Stomach smooth muscle (tissue), 2 donors: ENCODE results near the gene STXBP3.

Experiments
- H3K27ac ChIP-seq: one replicate; pipeline ENCODE4 v1.7.0; 2013; ENCODE audit warnings: mild to moderate bottlenecking, low read length, inconsistent platforms
- H3K27me3 ChIP-seq, 2 donors: one replicate each; pipeline ENCODE4 v1.7.0; 2013; ENCODE audit warnings: low read length in 2 of 2; ENCODE audit not compliant: insufficient read depth in 2 of 2, control insufficient read depth in 1 of 2
- H3K36me3 ChIP-seq, 2 donors: one replicate each; pipeline ENCODE4 v1.7.0; 2013; ENCODE audit warnings: low read length in 2 of 2; ENCODE audit not compliant: control insufficient read depth in 2 of 2, insufficient read depth in 2 of 2
- H3K4me1 ChIP-seq: one replicate; pipeline ENCODE4 v1.7.0; 2013; ENCODE audit warnings: low read length; ENCODE audit not compliant: control insufficient read depth, insufficient read depth
- H3K4me3 ChIP-seq, 2 donors: one replicate each; pipeline ENCODE4 v1.7.0; 2013; ENCODE audit warnings: low read length in 2 of 2
- H3K9ac ChIP-seq, 2 donors: one replicate each; pipeline ENCODE4 v1.7.0; 2013; ENCODE audit warnings: low read length in 2 of 2, mild to moderate bottlenecking in 1 of 2
- H3K9me3 ChIP-seq, 2 donors: one replicate each; pipeline ENCODE4 v1.7.0; 2013; ENCODE audit warnings: low read length in 2 of 2; ENCODE audit not compliant: control insufficient read depth in 2 of 2
- donor health status: healthy.
- donor health status: Pancreatic carcinoma.

Gene STXBP3

GRCh38 chr1:108803548-108803947 is 57.1 kb downstream of the STXBP3 start:
- no peaks in the 10 kb centered on the region for H3K4me1 ChIP-seq
- no peaks in the 10 kb centered on the region for H3K9me3 ChIP-seq
- H3K36me3 ChIP-seq: peaks cover 20 to 29% of the 10 kb centered on the region in 2 donors
- H3K27me3 ChIP-seq: no peaks in the 10 kb centered on the region
- no peak overlapping the region for H3K4me3 ChIP-seq
- no peak overlapping the region for H3K27ac ChIP-seq
- H3K9ac ChIP-seq: no peak overlapping the region

DNA sequence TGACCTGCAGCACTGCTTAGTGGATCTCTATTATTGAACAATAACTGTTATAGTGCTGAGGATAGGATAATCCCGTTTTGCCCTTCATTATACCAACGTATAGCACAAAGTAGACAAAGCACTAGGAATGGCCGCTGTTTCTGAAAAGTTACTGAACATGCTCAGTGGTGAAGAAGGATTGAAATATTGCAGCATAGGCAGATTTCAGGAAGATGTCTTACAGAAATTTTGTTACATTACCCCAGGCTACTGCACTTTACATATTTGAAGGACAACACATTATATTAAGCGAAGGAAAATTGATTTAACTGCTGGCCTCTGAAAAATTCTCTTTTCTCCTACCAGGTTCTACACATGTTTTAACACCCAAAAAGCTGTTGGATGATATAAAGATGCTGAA is 62.0 kb downstream of the STXBP3 start:
- no peaks in the 10 kb centered on the region for H3K27me3 ChIP-seq
- no peaks in the 10 kb centered on the region for H3K4me1 ChIP-seq
- H3K9ac ChIP-seq: no peak overlapping the region
- no peak overlapping the region for H3K27ac ChIP-seq
- no peak overlapping the region for H3K4me3 ChIP-seq
- H3K9me3 ChIP-seq: no peaks in the 10 kb centered on the region
- peaks cover 15 to 17% of the 10 kb centered on the region in 2 donors for H3K36me3 ChIP-seq

DNA sequence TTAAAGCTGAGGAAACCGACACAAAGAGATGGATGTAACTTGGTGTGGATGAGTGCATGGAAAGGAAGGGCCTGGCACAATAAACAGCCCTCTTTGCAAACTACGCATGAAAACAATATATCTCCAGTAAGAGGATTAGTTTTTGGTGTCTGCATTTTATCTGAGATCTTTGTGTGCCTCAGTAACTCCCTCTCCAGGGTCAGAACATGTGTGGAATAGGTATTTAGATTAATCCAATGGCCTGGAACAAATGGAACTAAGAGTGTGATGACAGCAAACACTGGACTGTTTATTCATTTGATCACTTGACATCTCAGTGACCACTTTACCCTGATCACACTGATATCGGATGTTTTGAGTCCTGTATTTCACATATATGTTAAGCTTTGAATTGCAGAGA is 65.1 kb downstream of the STXBP3 start:
- Histone ChIP-seq H3K4me1 (peaks cover 20% of the 10 kb centered on the region), H3K36me3 (peaks cover 5 to 8% of the 10 kb centered on the region in 2 donors), H3K27ac (no peak overlapping the region), H3K9ac (no peak overlapping the region), H3K4me3 (no peak overlapping the region), H3K27me3 (no peaks in the 10 kb centered on the region), H3K9me3 (no peaks in the 10 kb centered on the region)

- Histone ChIP-seq H3K27ac (no peak overlapping the region), H3K27me3 (no peaks in the 10 kb centered on the region), H3K4me1 (peaks cover 32% of the 10 kb centered on the region), H3K9me3 (no peaks in the 10 kb centered on the region), H3K9ac (no peak overlapping the region), H3K36me3 (peaks cover 1 to 3% of the 10 kb centered on the region in 2 donors), H3K4me3 (no peak overlapping the region)
These were observed 66.9 kb downstream of the STXBP3 start for GRCh38 chr1:108813326-108813725.

DNA sequence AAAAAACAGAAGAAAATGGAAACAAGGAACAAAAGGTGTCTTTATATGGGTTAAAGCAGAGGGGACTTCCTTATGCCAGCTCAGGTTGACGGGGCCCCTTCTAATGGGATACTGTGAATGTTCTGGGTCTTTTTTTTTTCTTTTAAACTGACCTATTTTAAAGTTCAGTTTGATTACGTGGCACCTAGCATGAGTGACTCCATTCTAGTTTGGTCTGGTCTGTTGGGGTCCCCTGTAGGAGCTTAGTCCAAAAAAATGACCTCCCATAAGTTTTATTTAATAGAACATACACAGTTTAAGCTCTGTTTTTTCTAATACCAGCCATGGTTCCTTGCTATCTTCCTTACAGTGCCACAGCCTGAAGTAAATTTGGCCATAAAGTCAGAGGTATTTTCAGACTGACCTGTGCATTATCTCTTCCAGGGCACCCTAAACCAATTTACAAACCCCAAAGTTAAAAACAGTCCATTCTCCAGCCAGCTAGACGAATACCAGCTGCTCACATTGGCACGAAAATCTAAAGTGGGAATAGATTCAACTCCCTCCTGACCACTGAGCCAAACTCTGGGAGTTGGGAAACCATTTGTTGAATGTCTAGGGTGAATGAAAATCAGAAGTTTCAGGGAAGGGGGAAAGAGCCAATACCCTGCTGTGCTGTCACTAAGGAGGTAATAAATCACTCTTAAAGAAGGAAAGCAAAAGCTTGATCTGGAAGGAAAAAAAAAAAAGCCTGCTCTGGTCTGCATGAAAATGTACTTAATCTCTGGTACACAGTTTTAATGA is 68.1 kb downstream of the STXBP3 start:
- peak overlapping the region; percentile 94 for H3K27ac ChIP-seq
- no peaks in the 10 kb centered on the region for H3K9me3 ChIP-seq
- H3K4me3 ChIP-seq: peak overlapping the region; percentile 10 to 23
- peaks cover 0 to 3% of the 10 kb centered on the region in 2 donors for H3K36me3 ChIP-seq
- no peak overlapping the region for H3K9ac ChIP-seq
- peaks cover 34% of the 10 kb centered on the region for H3K4me1 ChIP-seq
- no peaks in the 10 kb centered on the region for H3K27me3 ChIP-seq

- Histone ChIP-seq H3K27me3 (no peaks in the 10 kb centered on the region), H3K27ac (peak overlapping the region; percentile 94), H3K4me3 (no peak overlapping the region), H3K9me3 (no peaks in the 10 kb centered on the region), H3K4me1 (peaks cover 34% of the 10 kb centered on the region), H3K36me3 (no peaks in the 10 kb centered on the region), H3K9ac (no peak overlapping the region)
These were observed 69.1 kb downstream of the STXBP3 start for GRCh38 chr1:108815566-108815965.

DNA sequence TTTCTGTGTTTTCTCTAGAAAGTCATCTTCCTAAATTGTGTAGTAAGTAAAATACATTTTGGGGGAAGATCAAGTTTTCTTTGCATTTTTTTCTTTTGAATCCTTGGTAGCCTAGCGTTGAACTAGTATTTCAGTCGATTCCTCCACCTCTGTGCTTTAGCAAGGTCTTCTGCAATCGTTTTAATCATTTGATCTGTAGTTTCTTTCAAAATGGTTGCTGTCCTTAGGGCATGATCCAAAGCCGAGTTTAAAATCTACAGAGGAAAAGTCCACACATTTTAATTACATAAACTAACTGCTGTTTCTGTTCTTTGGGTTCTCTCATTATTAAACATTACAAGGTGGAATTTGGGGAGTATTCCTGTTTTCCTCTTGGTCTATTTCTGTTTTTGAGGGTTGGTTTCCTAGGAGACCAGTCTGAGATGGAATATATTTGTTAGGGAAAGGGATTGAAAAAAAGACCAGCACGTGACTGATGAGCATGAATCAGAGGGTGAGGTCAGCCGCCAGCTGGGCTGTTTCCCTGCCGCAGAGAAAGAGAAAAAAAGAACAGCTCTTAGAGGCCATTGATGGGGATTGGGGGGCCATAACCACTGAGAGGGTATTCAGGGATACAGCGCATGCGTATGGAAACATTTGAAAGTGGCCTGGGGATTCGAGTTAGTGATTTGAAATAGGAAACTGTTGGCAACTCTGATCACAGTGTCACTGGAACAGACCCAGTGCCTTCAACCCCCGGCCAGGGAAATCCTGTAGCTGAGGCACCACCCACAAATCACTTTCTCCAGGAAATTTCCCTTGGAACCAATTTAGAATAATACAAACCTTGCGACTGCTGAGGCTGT is 69.8 kb downstream of the STXBP3 start:
- no peaks in the 10 kb centered on the region for H3K9me3 ChIP-seq
- H3K4me3 ChIP-seq: peak overlapping the region; percentile 27 to 66
- peaks cover 34% of the 10 kb centered on the region for H3K4me1 ChIP-seq
- no peaks in the 10 kb centered on the region for H3K27me3 ChIP-seq
- H3K36me3 ChIP-seq: no peaks in the 10 kb centered on the region
- H3K9ac ChIP-seq: peak overlapping the region; percentile 17 to 30
- H3K27ac ChIP-seq: peak overlapping the region; percentile 94

DNA sequence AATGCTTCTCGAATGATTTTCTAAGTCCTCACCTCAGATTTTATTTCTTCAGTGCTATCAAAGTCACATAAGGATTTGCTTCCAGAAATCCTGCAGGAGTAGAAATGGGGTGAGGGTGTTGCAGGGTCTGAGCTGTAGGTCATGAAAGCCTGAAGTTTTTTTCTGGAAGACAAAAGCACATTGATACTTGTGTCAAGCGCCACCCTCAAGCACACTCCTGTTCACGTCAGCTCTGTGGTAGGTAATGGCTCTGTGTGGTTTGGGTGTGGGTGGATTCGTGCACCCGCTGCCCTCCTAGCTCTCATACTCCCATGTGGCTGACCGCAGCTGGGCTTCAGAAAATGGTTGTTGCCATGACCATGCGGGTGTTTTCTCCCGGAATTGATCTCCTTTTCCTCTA is 70.5 kb downstream of the STXBP3 start:
- Histone ChIP-seq H3K4me3 (peak overlapping the region; percentile 27 to 66), H3K9ac (peak overlapping the region; percentile 17 to 30), H3K27ac (peak overlapping the region; percentile 94), H3K9me3 (no peaks in the 10 kb centered on the region), H3K27me3 (no peaks in the 10 kb centered on the region), H3K36me3 (no peaks in the 10 kb centered on the region), H3K4me1 (peaks cover 34% of the 10 kb centered on the region)

DNA sequence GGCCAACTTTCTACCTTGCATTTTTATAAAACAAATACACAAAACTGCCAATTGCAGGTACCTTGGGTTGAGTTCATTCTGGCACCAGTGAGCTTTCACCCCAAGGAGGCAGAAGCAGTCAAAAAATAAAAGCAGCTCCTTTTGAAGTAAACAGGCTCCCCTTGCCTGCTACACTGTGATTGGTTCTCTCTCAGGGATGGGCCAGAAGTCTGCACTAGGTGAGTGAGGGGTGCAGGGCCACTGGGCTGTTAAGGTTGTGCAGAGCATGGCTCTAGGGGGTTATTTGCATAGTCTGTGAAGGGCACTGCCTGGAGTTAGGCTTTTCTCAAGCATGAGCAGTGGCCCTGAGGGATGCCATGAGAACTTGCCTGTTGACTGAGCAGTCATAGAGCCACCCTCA is 71.3 kb downstream of the STXBP3 start:
- H3K36me3 ChIP-seq: no peaks in the 10 kb centered on the region
- no peaks in the 10 kb centered on the region for H3K27me3 ChIP-seq
- no peak overlapping the region for H3K27ac ChIP-seq
- no peaks in the 10 kb centered on the region for H3K9me3 ChIP-seq
- peaks cover 34% of the 10 kb centered on the region for H3K4me1 ChIP-seq
- H3K9ac ChIP-seq: no peak overlapping the region
- H3K4me3 ChIP-seq: peak overlapping the region in 1 of 2 donors; percentile 8

- H3K9me3 ChIP-seq: no peaks in the 10 kb centered on the region
- no peak overlapping the region for H3K4me3 ChIP-seq
- H3K4me1 ChIP-seq: peaks cover 32% of the 10 kb centered on the region
- H3K27ac ChIP-seq: no peak overlapping the region
- no peaks in the 10 kb centered on the region for H3K27me3 ChIP-seq
- H3K9ac ChIP-seq: no peak overlapping the region
- no peaks in the 10 kb centered on the region for H3K36me3 ChIP-seq
These were observed 73.4 kb downstream of the STXBP3 start for GRCh38 chr1:108819878-108820277.
